ENCODE results near the gene MORN1. TPM values are rescaled to one million over a fixed set of nuclear protein-coding genes. Genes with fewer than 3 reads are reported as not detected.

The MORN1 gene
- total RNA-seq, 4 donors from 2014 or later, result 5.0 to 14.6 (median 9.2) TPM

DNA sequence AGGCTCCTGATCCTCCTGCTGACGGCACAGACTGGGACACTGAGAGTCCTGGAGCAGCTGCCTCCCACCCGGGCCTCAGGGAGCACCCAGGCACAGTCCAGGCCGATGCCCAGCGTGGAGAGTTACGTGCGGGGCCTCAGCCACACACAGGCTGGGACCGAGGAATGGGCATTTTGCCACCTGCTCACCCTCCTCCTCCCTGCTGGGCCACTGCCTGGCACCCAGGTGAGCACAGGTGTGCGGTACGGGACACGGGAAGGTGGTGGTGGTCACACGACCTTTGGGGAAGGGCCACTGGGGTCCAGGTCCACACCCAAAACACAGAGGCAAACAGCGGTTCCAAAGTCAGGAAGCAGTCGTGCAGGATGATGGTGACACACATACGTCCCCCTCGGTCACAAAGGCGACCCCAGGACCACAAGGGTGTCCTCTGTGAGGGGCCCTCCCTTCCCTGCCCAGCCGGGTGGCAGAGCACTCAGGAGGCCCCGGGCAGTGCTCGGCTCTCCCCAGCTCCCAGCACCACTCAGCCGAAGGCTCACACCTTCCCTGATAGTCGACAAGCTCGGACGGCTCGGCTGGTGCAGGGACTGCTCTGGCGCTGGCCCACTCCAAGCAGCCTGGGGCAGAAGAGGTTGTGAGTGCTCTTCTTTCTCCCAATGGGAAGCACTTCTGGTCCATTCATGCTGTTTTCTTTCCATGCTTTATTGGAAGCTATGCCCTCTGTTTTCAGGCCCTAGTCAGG is 14.3 kb downstream of the MORN1 start:
- Histone ChIP-seq H3K27ac (no peak overlapping the region), H3K27me3 (no peaks in the 10 kb centered on the region), H3K4me1 (peaks cover 0 to 15% (median 5%) of the 10 kb centered on the region in 3 donors), H3K36me3 (peaks cover 0 to 14% of the 10 kb centered on the region in 2 donors), H3K9me3 (no peaks in the 10 kb centered on the region), H3K4me3 (no peak overlapping the region)
- 100% methylated on average over 1 of the region's 25 CpGs; no CpG with 5 or more reads in 1 of the 2 donors for WGBS, 2 donors (ENCODE audit: low coverage in 1 of 2)
- no peak for TF ChIP-seq POLR2A (IDR thresholded peaks at IDR 0.05)
- no peak for ATAC-seq

DNA sequence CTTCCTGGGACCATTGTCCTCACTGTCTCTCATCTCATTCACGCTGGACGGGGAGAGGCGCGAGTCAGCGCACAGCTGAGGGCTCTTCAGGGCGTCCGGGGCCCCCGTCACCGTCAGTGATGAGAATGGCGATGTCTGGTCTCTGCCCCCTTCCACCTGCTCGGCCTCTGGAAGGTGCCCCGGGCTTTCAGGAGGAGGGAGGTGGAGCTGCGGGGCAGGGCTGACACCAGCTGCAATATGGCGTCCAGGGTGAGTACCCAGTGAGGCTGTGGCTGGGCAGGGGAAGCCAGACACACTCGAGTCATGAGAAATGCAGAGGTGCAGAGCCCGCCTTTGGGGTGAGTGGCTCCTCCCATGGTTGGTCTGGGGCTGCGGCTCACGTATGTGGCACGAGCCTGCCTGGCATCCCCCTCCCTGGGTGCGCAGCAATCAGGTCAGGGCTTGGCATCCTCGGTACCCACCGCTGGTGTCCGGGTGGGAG is 15.1 kb downstream of the MORN1 start:
- Histone ChIP-seq H3K9me3 (no peaks in the 10 kb centered on the region), H3K4me1 (peaks cover 0 to 7% (median 0%) of the 10 kb centered on the region in 3 donors), H3K27me3 (no peaks in the 10 kb centered on the region), H3K27ac (no peak overlapping the region), H3K36me3 (peaks cover 0 to 22% of the 10 kb centered on the region in 2 donors), H3K4me3 (no peak overlapping the region)
- WGBS, 2 donors (ENCODE audit: low coverage in 1 of 2), result 87% methylated on average over 3 of the region's 23 CpGs; no CpG with 5 or more reads in 1 of the 2 donors
- TF ChIP-seq EP300 (IDR thresholded peaks at IDR 0.05) (no peak), POLR2A (IDR thresholded peaks at IDR 0.05) (no peak), POLR2AphosphoS5 (IDR thresholded peaks at IDR 0.05) (no peak)
- TF ChIP-seq, protein P1, sequence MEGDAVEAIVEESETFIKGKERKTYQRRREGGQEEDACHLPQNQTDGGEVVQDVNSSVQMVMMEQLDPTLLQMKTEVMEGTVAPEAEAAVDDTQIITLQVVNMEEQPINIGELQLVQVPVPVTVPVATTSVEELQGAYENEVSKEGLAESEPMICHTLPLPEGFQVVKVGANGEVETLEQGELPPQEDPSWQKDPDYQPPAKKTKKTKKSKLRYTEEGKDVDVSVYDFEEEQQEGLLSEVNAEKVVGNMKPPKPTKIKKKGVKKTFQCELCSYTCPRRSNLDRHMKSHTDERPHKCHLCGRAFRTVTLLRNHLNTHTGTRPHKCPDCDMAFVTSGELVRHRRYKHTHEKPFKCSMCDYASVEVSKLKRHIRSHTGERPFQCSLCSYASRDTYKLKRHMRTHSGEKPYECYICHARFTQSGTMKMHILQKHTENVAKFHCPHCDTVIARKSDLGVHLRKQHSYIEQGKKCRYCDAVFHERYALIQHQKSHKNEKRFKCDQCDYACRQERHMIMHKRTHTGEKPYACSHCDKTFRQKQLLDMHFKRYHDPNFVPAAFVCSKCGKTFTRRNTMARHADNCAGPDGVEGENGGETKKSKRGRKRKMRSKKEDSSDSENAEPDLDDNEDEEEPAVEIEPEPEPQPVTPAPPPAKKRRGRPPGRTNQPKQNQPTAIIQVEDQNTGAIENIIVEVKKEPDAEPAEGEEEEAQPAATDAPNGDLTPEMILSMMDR (IDR thresholded peaks at IDR 0.05), result no peak
- no peak for ATAC-seq

- Histone ChIP-seq H3K36me3 (peaks cover 0 to 26% of the 10 kb centered on the region in 2 donors), H3K4me1 (peaks cover 0 to 3% (median 0%) of the 10 kb centered on the region in 3 donors), H3K27ac (no peak overlapping the region), H3K4me3 (no peak overlapping the region), H3K27me3 (no peaks in the 10 kb centered on the region), H3K9me3 (no peaks in the 10 kb centered on the region)
- no peak for ATAC-seq
- no peak for TF ChIP-seq POLR2A (IDR thresholded peaks at IDR 0.05)
- no peak for TF ChIP-seq POLR2AphosphoS5 (IDR thresholded peaks at IDR 0.05)
- no peak for TF ChIP-seq EP300 (IDR thresholded peaks at IDR 0.05)
- TF ChIP-seq, protein P1 (IDR thresholded peaks at IDR 0.05), result no peak
- no CpG with 5 or more reads among the region's 7 CpGs for WGBS, 2 donors (ENCODE audit: low coverage in 1 of 2)
Measured at GRCh38 chr1:2375923-2376260, 15.5 kb downstream of the MORN1 start.

DNA sequence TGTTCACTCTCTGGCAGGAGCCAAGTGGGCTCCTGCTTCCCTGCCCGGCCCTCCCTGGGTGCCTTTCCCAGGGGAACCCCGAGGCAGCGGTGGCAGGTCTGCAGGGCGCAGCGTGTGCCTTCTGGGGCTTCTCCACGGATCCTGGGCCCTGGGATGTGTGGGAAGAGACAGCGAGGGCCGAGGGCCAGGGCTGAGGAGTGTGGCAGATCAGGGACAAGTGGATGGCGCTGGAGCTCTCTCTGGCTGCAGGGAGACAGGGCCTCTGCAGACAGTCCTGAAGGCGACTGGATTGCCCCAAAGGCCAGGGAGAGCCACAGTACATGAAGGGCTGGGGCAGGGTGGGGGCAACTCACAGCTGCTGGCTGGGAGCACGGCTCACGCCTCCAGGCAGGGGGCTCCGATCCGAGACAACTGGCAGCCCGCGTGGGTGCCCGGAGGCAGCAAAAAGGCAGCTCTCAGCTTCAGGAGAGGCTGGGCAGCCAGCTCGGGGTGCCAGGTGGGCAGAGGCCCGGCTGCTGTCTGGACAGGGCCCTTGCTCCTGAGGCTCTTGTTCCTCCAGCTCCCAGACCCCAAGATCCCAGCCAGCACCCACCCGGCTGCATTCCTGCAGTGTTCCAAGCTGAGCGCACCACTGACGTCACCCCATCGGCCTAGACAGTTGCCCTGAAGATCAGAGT is 16.0 kb downstream of the MORN1 start:
- H3K27ac ChIP-seq, result no peak overlapping the region
- no peaks in the 10 kb centered on the region for H3K9me3 ChIP-seq
- H3K36me3 ChIP-seq, result peaks cover 0 to 30% of the 10 kb centered on the region in 2 donors
- H3K27me3 ChIP-seq, result no peaks in the 10 kb centered on the region
- WGBS, 2 donors (ENCODE audit: low coverage in 1 of 2), result 88 to 93% methylated on average over 5 to 7 of the region's 23 CpGs
- H3K4me3 ChIP-seq, result no peak overlapping the region
- no peak for ATAC-seq
- no peaks in the 10 kb centered on the region for H3K4me1 ChIP-seq
- TF ChIP-seq EP300 (IDR thresholded peaks at IDR 0.05) (no peak), POLR2A (IDR thresholded peaks at IDR 0.05) (no peak), POLR2AphosphoS5 (IDR thresholded peaks at IDR 0.05) (no peak)
- TF ChIP-seq, protein P1 (IDR thresholded peaks at IDR 0.05), result no peak

GRCh38 chr1:2374252-2375155 is 16.9 kb downstream of the MORN1 start:
- Histone ChIP-seq H3K27ac (no peak overlapping the region), H3K27me3 (no peaks in the 10 kb centered on the region), H3K9me3 (no peaks in the 10 kb centered on the region), H3K36me3 (peaks cover 0 to 36% of the 10 kb centered on the region in 2 donors), H3K4me3 (no peak overlapping the region), H3K4me1 (no peaks in the 10 kb centered on the region)
- WGBS, 2 donors (ENCODE audit: low coverage in 1 of 2), result 87 to 88% methylated on average over 10 to 11 of the region's 17 CpGs
- no peak for ATAC-seq
- TF ChIP-seq POLR2A (IDR thresholded peaks at IDR 0.05) (no peak), EP300 (IDR thresholded peaks at IDR 0.05) (no peak), POLR2AphosphoS5 (IDR thresholded peaks at IDR 0.05) (no peak)
- TF ChIP-seq, protein P1 (IDR thresholded peaks at IDR 0.05), result no peak

All from gastroesophageal sphincter (tissue), 4 donors.